ENCODE measurements around the gene MED13L.

DNA sequence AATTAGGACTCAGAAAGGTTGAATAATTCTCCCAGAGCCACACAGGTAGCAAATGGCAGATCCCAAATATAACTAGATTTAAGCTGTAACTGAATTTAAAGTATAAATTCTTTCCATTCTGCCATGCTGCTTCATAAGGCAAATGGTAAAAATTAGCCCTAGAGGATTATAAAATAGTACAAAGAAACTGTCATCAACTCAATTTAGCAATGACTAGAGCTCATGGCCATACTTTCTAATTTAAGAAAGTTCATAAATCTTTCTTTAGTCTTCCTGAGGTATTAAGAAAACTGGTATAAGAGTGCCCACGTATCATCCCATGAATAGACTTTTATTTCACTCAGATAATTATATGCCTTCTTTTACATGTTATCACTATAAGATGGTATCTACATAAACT lies 34.8 kb downstream of the MED13L start:
- TF ChIP-seq, protein P1, sequence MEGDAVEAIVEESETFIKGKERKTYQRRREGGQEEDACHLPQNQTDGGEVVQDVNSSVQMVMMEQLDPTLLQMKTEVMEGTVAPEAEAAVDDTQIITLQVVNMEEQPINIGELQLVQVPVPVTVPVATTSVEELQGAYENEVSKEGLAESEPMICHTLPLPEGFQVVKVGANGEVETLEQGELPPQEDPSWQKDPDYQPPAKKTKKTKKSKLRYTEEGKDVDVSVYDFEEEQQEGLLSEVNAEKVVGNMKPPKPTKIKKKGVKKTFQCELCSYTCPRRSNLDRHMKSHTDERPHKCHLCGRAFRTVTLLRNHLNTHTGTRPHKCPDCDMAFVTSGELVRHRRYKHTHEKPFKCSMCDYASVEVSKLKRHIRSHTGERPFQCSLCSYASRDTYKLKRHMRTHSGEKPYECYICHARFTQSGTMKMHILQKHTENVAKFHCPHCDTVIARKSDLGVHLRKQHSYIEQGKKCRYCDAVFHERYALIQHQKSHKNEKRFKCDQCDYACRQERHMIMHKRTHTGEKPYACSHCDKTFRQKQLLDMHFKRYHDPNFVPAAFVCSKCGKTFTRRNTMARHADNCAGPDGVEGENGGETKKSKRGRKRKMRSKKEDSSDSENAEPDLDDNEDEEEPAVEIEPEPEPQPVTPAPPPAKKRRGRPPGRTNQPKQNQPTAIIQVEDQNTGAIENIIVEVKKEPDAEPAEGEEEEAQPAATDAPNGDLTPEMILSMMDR (IDR thresholded peaks at IDR 0.05; ENCODE audit: extremely low read depth in 1 of 2, insufficient read depth in 1 of 2, low read depth in 1 of 2, low read length in 2 of 2), result no peak
- TF ChIP-seq, protein P2, sequence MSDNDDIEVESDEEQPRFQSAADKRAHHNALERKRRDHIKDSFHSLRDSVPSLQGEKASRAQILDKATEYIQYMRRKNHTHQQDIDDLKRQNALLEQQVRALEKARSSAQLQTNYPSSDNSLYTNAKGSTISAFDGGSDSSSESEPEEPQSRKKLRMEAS (IDR thresholded peaks at IDR 0.05; ENCODE audit: insufficient read depth, insufficient read length), result no peak
- TF ChIP-seq JUN (IDR thresholded peaks at IDR 0.05; ENCODE audit: borderline replicate concordance, insufficient read depth, insufficient read length, low read depth), result no peak
